ENCODE results near the gene CDH13. TPM values are rescaled to one million over a fixed set of nuclear protein-coding genes. Genes with fewer than 3 reads are reported as not detected.
"Not testable (repeated sequence)": the region's sequence is repeated elsewhere in the genome, so short reads cannot be mapped to it uniquely, and the experiment has no call there.

Gene CDH13
- total and polyA plus RNA-seq, 2 donors (not counting 1 experiment from before 2014, with no cell fraction given) = 27.6 to 96.7 TPM

DNA sequence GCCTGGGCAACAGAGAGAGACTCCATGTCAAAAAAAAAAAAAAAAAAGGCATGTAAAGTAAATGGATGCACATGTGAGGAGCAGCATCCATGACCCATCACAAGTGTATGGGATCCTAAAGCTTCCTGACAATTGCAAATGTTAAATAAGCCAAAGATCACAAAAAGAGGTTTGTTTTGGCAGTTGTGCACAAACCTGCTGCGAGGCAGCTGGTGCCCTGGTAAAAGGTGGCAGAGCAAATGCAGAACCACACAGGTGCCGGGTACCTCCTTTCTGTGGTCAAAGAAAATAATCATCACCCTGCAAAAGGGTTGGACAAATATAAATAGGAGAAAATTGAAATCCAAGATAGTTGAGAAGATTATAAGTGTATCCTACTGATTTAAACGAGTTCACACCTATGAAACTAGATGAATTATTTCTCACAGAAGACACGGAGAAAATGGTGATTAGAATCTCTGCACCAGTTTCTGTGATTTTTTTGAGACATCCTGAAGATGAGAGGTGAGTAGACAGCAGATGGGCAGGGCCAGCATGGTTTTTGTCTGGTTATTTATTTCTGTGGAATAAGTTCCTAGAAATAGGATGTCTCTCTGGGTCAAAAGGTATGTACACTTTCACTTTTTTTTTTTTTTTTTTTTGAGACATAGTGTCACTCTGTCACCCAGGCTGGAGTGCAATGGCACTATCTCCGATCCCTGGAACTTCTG lies 291.3 kb downstream of the CDH13 start:
- H3K4me3 ChIP-seq (replicated peaks in 1 of 4; ENCODE audit: control extremely low read depth in 1 of 4, insufficient read depth in 1 of 4, low read depth in 3 of 4, low read length in 4 of 4) = no peak overlapping the region
- H3K27me3 ChIP-seq (ENCODE audit: control insufficient read depth, insufficient read depth, low read length) = no peaks in the 10 kb centered on the region
- DNase-seq (ENCODE audit: low read depth in 2 of 2) = no peak
- no peak overlapping the region for H3K9ac ChIP-seq (ENCODE audit: insufficient read depth, low read length)
- no peaks in the 10 kb centered on the region for H3K4me1 ChIP-seq (ENCODE audit: control insufficient read depth, extremely low read depth, insufficient read depth, low read length)
- H3K36me3 ChIP-seq (ENCODE audit: control insufficient read depth, insufficient read depth, low read length) = no peaks in the 10 kb centered on the region
- no peak overlapping the region for H3K27ac ChIP-seq (ENCODE audit: insufficient read depth, low read length)
- H3K9me3 ChIP-seq (ENCODE audit: control insufficient read depth, insufficient read depth, low read depth, low read length) = no peaks in the 10 kb centered on the region
- no peaks in the 10 kb centered on the region for H4K20me1 ChIP-seq (ENCODE audit: control insufficient read depth, extremely low read depth, insufficient read depth, low read length)
- H3K4me2 ChIP-seq (ENCODE audit: extremely low read depth, insufficient read depth, low read length) = no peak overlapping the region
- H2AFZ ChIP-seq (ENCODE audit: low read length) = no peak overlapping the region
- TF ChIP-seq, protein P1, sequence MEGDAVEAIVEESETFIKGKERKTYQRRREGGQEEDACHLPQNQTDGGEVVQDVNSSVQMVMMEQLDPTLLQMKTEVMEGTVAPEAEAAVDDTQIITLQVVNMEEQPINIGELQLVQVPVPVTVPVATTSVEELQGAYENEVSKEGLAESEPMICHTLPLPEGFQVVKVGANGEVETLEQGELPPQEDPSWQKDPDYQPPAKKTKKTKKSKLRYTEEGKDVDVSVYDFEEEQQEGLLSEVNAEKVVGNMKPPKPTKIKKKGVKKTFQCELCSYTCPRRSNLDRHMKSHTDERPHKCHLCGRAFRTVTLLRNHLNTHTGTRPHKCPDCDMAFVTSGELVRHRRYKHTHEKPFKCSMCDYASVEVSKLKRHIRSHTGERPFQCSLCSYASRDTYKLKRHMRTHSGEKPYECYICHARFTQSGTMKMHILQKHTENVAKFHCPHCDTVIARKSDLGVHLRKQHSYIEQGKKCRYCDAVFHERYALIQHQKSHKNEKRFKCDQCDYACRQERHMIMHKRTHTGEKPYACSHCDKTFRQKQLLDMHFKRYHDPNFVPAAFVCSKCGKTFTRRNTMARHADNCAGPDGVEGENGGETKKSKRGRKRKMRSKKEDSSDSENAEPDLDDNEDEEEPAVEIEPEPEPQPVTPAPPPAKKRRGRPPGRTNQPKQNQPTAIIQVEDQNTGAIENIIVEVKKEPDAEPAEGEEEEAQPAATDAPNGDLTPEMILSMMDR (conservative IDR thresholded peaks at IDR 0.05 in 1 of 2, IDR thresholded peaks at IDR 0.05 in 1 of 2; ENCODE audit: low read depth in 1 of 2, low read length in 2 of 2) = no peak
- no peak for TF ChIP-seq EZH2 (IDR thresholded peaks at IDR 0.05; ENCODE audit: low read length, missing control alignments)
- no peaks in the 10 kb centered on the region for H3K79me2 ChIP-seq (ENCODE audit: control insufficient read depth, insufficient read depth, low read length)

DNA sequence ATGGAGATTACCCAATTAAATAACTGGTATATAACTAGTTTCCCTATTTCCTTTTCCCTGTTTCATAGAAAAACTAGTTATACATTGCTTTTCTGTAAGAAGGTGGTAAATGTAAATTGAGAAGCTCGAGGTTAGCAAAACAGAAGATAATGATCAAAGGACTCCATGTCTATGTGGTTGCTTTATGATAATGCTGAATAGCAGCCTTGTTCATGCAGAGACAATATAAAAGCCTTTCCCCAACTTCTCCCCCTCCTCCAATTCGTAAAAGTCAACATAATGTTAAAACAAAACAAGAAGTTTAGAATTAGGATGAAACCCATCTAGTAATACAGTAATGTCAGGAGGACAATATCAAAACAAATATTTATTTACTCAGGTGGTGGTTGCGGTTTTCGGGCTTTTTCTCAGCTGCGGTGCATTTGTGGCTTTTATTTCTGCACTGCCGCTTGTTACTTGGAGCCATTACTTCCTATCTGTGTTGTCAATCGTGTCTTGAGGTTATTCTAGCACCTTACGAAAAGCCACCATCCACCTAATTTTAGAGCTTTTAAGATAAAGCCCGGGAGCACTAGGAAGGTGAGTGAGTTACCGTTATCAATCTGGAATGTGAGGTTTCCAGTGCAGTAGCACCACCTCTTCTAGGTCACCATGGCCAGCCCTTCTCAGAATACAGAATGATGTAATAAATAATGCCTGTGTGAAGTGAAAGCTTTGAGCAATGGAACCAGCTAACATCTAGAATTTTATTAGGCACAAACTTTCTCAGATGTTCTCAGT lies 297.5 kb downstream of the CDH13 start:
- Histone ChIP-seq H4K20me1 (ENCODE audit: control insufficient read depth, extremely low read depth, insufficient read depth, low read length) (no peaks in the 10 kb centered on the region), H3K4me3 (replicated peaks in 1 of 4; ENCODE audit: control extremely low read depth in 1 of 4, insufficient read depth in 1 of 4, low read depth in 3 of 4, low read length in 4 of 4) (no peak overlapping the region), H3K4me1 (ENCODE audit: control insufficient read depth, extremely low read depth, insufficient read depth, low read length) (no peaks in the 10 kb centered on the region), H3K27ac (ENCODE audit: insufficient read depth, low read length) (no peak overlapping the region), H3K9ac (ENCODE audit: insufficient read depth, low read length) (no peak overlapping the region), H3K27me3 (ENCODE audit: control insufficient read depth, insufficient read depth, low read length) (no peaks in the 10 kb centered on the region), H3K79me2 (ENCODE audit: control insufficient read depth, insufficient read depth, low read length) (no peaks in the 10 kb centered on the region), H3K9me3 (ENCODE audit: control insufficient read depth, insufficient read depth, low read depth, low read length) (no peaks in the 10 kb centered on the region), H3K4me2 (ENCODE audit: extremely low read depth, insufficient read depth, low read length) (no peak overlapping the region), H3K36me3 (ENCODE audit: control insufficient read depth, insufficient read depth, low read length) (no peaks in the 10 kb centered on the region), H2AFZ (ENCODE audit: low read length) (no peak overlapping the region)
- TF ChIP-seq, protein P1 (conservative IDR thresholded peaks at IDR 0.05 in 1 of 2, IDR thresholded peaks at IDR 0.05 in 1 of 2; ENCODE audit: low read depth in 1 of 2, low read length in 2 of 2) = no peak
- TF ChIP-seq EZH2 (IDR thresholded peaks at IDR 0.05; ENCODE audit: low read length, missing control alignments) = no peak
- peak in 1 of 2 donors; percentile 7 for DNase-seq (ENCODE audit: low read depth in 2 of 2)

DNA sequence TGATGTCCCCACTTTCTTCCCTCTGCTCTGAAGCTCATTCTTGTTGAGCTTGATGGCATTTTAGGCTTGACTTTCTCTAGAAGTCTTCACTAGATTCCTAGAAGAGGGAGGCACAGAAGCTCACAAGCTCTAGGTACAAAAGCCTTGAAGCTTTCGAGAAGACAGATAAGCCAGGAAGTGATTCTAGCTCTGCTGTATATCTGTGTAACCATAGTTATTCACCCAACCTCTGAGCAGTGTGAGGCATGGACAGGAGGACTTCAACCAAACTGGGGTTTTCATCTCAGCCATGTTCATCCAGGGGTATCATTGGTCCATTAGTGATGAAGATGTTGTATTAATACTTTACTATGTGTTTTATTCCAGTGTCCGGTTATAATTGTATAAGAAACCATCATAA lies 299.7 kb downstream of the CDH13 start:
- Histone ChIP-seq H3K4me2 (ENCODE audit: extremely low read depth, insufficient read depth, low read length) (no peak overlapping the region), H3K36me3 (ENCODE audit: control insufficient read depth, insufficient read depth, low read length) (no peaks in the 10 kb centered on the region), H3K4me3 (replicated peaks in 1 of 4; ENCODE audit: control extremely low read depth in 1 of 4, insufficient read depth in 1 of 4, low read depth in 3 of 4, low read length in 4 of 4) (no peak overlapping the region), H3K9me3 (ENCODE audit: control insufficient read depth, insufficient read depth, low read depth, low read length) (no peaks in the 10 kb centered on the region), H2AFZ (ENCODE audit: low read length) (no peak overlapping the region), H4K20me1 (ENCODE audit: control insufficient read depth, extremely low read depth, insufficient read depth, low read length) (no peaks in the 10 kb centered on the region), H3K79me2 (ENCODE audit: control insufficient read depth, insufficient read depth, low read length) (no peaks in the 10 kb centered on the region), H3K27me3 (ENCODE audit: control insufficient read depth, insufficient read depth, low read length) (no peaks in the 10 kb centered on the region), H3K4me1 (ENCODE audit: control insufficient read depth, extremely low read depth, insufficient read depth, low read length) (no peaks in the 10 kb centered on the region), H3K9ac (ENCODE audit: insufficient read depth, low read length) (no peak overlapping the region), H3K27ac (ENCODE audit: insufficient read depth, low read length) (no peak overlapping the region)
- no peak for DNase-seq (ENCODE audit: low read depth in 2 of 2)
- TF ChIP-seq, protein P1 (conservative IDR thresholded peaks at IDR 0.05 in 1 of 2, IDR thresholded peaks at IDR 0.05 in 1 of 2; ENCODE audit: low read depth in 1 of 2, low read length in 2 of 2) = no peak
- no peak for TF ChIP-seq EZH2 (IDR thresholded peaks at IDR 0.05; ENCODE audit: low read length, missing control alignments)

DNA sequence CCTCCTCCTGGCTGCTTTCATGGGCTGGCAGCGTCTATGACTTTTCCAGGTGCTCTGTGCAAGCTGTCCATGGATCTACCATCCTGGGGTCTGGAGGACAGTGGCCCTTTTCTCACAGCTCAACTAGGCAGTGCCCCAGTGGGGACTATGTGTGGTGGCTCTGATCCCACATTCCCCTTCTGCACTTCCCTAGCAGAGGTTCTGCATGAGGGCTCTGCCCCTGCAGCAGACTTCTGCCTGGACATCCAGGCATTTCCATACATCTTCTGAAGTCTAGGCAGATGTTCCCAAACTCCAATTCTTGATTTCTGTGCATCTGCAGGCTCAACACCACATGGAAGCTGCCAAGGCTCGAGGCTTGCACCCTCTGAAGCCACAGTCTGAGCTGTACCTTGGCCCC lies 307.2 kb downstream of the CDH13 start:
- H3K4me2 ChIP-seq (ENCODE audit: extremely low read depth, insufficient read depth, low read length); H3K36me3 ChIP-seq (ENCODE audit: control insufficient read depth, insufficient read depth, low read length); H3K79me2 ChIP-seq (ENCODE audit: control insufficient read depth, insufficient read depth, low read length); H3K4me1 ChIP-seq (ENCODE audit: control insufficient read depth, extremely low read depth, insufficient read depth, low read length); DNase-seq (ENCODE audit: low read depth in 2 of 2); H3K9me3 ChIP-seq (ENCODE audit: control insufficient read depth, insufficient read depth, low read depth, low read length); H3K27me3 ChIP-seq (ENCODE audit: control insufficient read depth, insufficient read depth, low read length); H3K27ac ChIP-seq (ENCODE audit: insufficient read depth, low read length); H4K20me1 ChIP-seq (ENCODE audit: control insufficient read depth, extremely low read depth, insufficient read depth, low read length); H3K4me3 ChIP-seq (replicated peaks in 1 of 4; ENCODE audit: control extremely low read depth in 1 of 4, insufficient read depth in 1 of 4, low read depth in 3 of 4, low read length in 4 of 4); H2AFZ ChIP-seq (ENCODE audit: low read length); H3K9ac ChIP-seq (ENCODE audit: insufficient read depth, low read length): not testable (repeated sequence)

All from fibroblast of lung (primary cell).